ENCODE results near the gene NPAT. TPM values are rescaled to one million over a fixed set of nuclear protein-coding genes. Genes with fewer than 3 reads are reported as not detected.

NPAT gene
- total and polyA plus RNA-seq, 10 of the 15 experiments (the other 5 are each of a cell fraction or from before 2014, with no cell fraction given), result 7.5 to 32.8 (median 20.1) TPM

DNA sequence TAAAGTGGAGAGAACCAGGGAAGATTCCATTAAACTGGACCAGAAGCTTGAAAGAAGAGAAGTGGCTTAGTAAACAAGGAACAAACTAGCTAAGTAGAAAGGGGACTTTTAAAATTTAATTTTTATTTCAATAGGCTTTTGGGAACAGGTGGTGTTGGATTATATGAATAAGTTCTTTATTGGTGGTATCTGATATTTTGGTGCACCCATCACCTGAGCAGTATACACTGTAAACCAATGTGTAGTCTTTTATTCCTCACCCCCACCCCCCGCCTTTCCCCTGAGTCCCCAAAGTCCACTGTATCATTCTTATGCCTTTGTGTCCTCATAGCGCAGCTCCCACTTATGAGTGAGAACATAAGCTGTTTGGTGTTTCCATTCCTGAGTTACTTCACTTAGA lies 93.7 kb downstream of the NPAT start:
- POLR2A ChIA-PET, result no interaction called here
- no peak for FAIRE-seq
- RAD21 ChIA-PET (ENCODE audit: unreplicated experiment), result interaction anchor here (1.7 kb wide), 1 partner anchor 10 kb away, joined by 4 read pairs; no protein-coding TSS in a partner anchor
- peaks cover 15% of the 10 kb centered on the region for H3K79me2 ChIP-seq (ENCODE audit: control insufficient read depth, insufficient read depth, low read length)
- H3K9ac ChIP-seq (ENCODE audit: control insufficient read depth, insufficient read depth, low read length), result no peak overlapping the region
- CTCF ChIA-PET, result interaction anchor here (0.7 kb wide), 1 partner anchor 10 kb away, joined by 3 read pairs; no protein-coding TSS in a partner anchor
- 100% methylated on average over 2 of the region's 2 CpGs for WGBS (ENCODE audit: insufficient coverage, insufficient replicate concordance, low lambda C conversion rate, missing lambda C conversion rate)
- SMC1A ChIA-PET (ENCODE audit: uncharacterized antibody, unreplicated experiment), result no interaction called here
- no peaks in the 10 kb centered on the region for H3K27me3 ChIP-seq (replicated peaks in 1 of 2; ENCODE audit: control insufficient read depth in 2 of 2, insufficient read depth in 2 of 2, low read length in 1 of 2)
- no peak for ATAC-seq
- no peak overlapping the region for H3K4me2 ChIP-seq (ENCODE audit: control insufficient read depth, insufficient read depth)
- H3K9me3 ChIP-seq (replicated peaks; ENCODE audit: control insufficient read depth, insufficient read depth, low read length), result no peaks in the 10 kb centered on the region
- no peak for TF ChIP-seq JUNB (IDR thresholded peaks at IDR 0.05)
- TF ChIP-seq HDAC6 (IDR thresholded peaks at IDR 0.05; ENCODE audit: unreplicated experiment), result no peak
- no peak for TF ChIP-seq BACH1 (IDR thresholded peaks at IDR 0.05; ENCODE audit: borderline replicate concordance)
- no peak for TF ChIP-seq MTA3 (IDR thresholded peaks at IDR 0.05; ENCODE audit: borderline replicate concordance, low read length)
- TF ChIP-seq, protein P1, sequence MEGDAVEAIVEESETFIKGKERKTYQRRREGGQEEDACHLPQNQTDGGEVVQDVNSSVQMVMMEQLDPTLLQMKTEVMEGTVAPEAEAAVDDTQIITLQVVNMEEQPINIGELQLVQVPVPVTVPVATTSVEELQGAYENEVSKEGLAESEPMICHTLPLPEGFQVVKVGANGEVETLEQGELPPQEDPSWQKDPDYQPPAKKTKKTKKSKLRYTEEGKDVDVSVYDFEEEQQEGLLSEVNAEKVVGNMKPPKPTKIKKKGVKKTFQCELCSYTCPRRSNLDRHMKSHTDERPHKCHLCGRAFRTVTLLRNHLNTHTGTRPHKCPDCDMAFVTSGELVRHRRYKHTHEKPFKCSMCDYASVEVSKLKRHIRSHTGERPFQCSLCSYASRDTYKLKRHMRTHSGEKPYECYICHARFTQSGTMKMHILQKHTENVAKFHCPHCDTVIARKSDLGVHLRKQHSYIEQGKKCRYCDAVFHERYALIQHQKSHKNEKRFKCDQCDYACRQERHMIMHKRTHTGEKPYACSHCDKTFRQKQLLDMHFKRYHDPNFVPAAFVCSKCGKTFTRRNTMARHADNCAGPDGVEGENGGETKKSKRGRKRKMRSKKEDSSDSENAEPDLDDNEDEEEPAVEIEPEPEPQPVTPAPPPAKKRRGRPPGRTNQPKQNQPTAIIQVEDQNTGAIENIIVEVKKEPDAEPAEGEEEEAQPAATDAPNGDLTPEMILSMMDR (IDR thresholded peaks at IDR 0.05 in 2 of 3, conservative IDR thresholded peaks at IDR 0.05 in 1 of 3; ENCODE audit: control insufficient read depth in 2 of 3, extremely low read depth in 1 of 3, insufficient read depth in 1 of 3, low read depth in 3 of 3, low read length in 3 of 3), result no peak
- TF ChIP-seq PAX8 (IDR thresholded peaks at IDR 0.05), result no peak
- no peak for TF ChIP-seq ASH2L (IDR thresholded peaks at IDR 0.05; ENCODE audit: borderline replicate concordance, low read depth)
- no peak for TF ChIP-seq WRNIP1 (IDR thresholded peaks at IDR 0.05; ENCODE audit: borderline replicate concordance, low read depth, low read length)
- no peak for TF ChIP-seq LARP7 (IDR thresholded peaks at IDR 0.05)
- H3K36me3 ChIP-seq (ENCODE audit: control insufficient read depth in 2 of 2, insufficient read depth in 2 of 2, low read length in 1 of 2), result peaks cover 0 to 2% of the 10 kb centered on the region in 2 experiments; a peak in 3 of 4 replicates
- in situ Hi-C loops (cut with MboI) (no loop called here), intact Hi-C loops (cut with micrococcal nuclease; ENCODE audit: unreplicated experiment) (no loop called here)
- BruUV-seq (replicated peaks), result no TSS peak
- H2AFZ ChIP-seq (ENCODE audit: control insufficient read depth, low read depth, low read length), result no peak overlapping the region
- H3K4me1 ChIP-seq (ENCODE audit: control insufficient read depth, insufficient read depth, low read length), result peaks cover 6% of the 10 kb centered on the region
- H3K27ac ChIP-seq (ENCODE audit: control insufficient read depth, insufficient read depth), result no peak overlapping the region
- no peaks in the 10 kb centered on the region for H4K20me1 ChIP-seq (ENCODE audit: control insufficient read depth, insufficient read depth)
- DNase-seq (ENCODE audit: low read depth, low spot score), result no peak
- H3K4me3 ChIP-seq, result no peak overlapping the region
